Measurements from ENCODE around the gene WDR62. TPM values are rescaled to one million over a fixed set of nuclear protein-coding genes. Genes with fewer than 3 reads are reported as not detected.

WDR62 gene
- total RNA-seq, 1 donor from 2014 or later: 2.4 TPM

- Histone ChIP-seq H3K4me1 (ENCODE audit: insufficient read depth, low read length) (no peaks in the 10 kb centered on the region), H3K9ac (ENCODE audit: low read length) (no peak overlapping the region), H3K27me3 (ENCODE audit: insufficient read depth, low read length) (no peaks in the 10 kb centered on the region), H3K9me3 (ENCODE audit: insufficient read depth, low read depth, low read length) (no peaks in the 10 kb centered on the region), H3K36me3 (ENCODE audit: insufficient read depth, low read length) (peaks cover 2% of the 10 kb centered on the region), H3K79me2 (ENCODE audit: insufficient read depth, low read length) (no peaks in the 10 kb centered on the region), H3K4me3 (ENCODE audit: insufficient read depth, low read depth, low read length) (no peak overlapping the region), H3K4me2 (ENCODE audit: low read length) (no peak overlapping the region), H4K20me1 (ENCODE audit: insufficient read depth, low read length) (no peaks in the 10 kb centered on the region), H3K27ac (ENCODE audit: low read depth, low read length) (no peak overlapping the region), H2AFZ (ENCODE audit: low read depth, low read length) (no peak overlapping the region)
- FAIRE-seq (no peak), DNase-seq (ENCODE audit: low read depth) (no peak)
- no peak overlapping the region for H3K4me3 Mint-ChIP-seq (ENCODE audit: unreplicated experiment)
- no peak overlapping the region for H3K27ac Mint-ChIP-seq (ENCODE audit: unreplicated experiment)
- H3K27me3 Mint-ChIP-seq (ENCODE audit: low read depth, unreplicated experiment): peaks cover 8% of the 10 kb centered on the region
- H3K36me3 Mint-ChIP-seq (ENCODE audit: low read depth, unreplicated experiment): peaks cover 13% of the 10 kb centered on the region
- no peaks in the 10 kb centered on the region for H3K4me1 Mint-ChIP-seq (ENCODE audit: low read depth, unreplicated experiment)
- TF ChIP-seq CTCF (IDR thresholded peaks at IDR 0.05; ENCODE audit: insufficient read depth, low read depth, low read length): no peak
- TF ChIP-seq EZH2 (IDR thresholded peaks at IDR 0.05; ENCODE audit: insufficient read depth, low read length): no peak
- no peaks in the 10 kb centered on the region for H3K9me3 Mint-ChIP-seq (ENCODE audit: unreplicated experiment)
Observed at GRCh38 chr19:36084231-36085009, 29.7 kb downstream of the WDR62 start.

- H3K4me1 ChIP-seq (ENCODE audit: insufficient read depth, low read length): no peaks in the 10 kb centered on the region
- H3K4me3 ChIP-seq (ENCODE audit: insufficient read depth, low read depth, low read length): no peak overlapping the region
- H3K9me3 Mint-ChIP-seq (ENCODE audit: unreplicated experiment): no peaks in the 10 kb centered on the region
- no peaks in the 10 kb centered on the region for H3K9me3 ChIP-seq (ENCODE audit: insufficient read depth, low read depth, low read length)
- H3K27me3 Mint-ChIP-seq (ENCODE audit: low read depth, unreplicated experiment): peaks cover 8% of the 10 kb centered on the region
- no peaks in the 10 kb centered on the region for H3K79me2 ChIP-seq (ENCODE audit: insufficient read depth, low read length)
- FAIRE-seq (no peak), DNase-seq (ENCODE audit: low read depth) (no peak)
- no peaks in the 10 kb centered on the region for H3K27me3 ChIP-seq (ENCODE audit: insufficient read depth, low read length)
- H3K4me1 Mint-ChIP-seq (ENCODE audit: low read depth, unreplicated experiment): no peaks in the 10 kb centered on the region
- H2AFZ ChIP-seq (ENCODE audit: low read depth, low read length): no peak overlapping the region
- no peaks in the 10 kb centered on the region for H4K20me1 ChIP-seq (ENCODE audit: insufficient read depth, low read length)
- H3K9ac ChIP-seq (ENCODE audit: low read length): no peak overlapping the region
- peaks cover 13% of the 10 kb centered on the region for H3K36me3 Mint-ChIP-seq (ENCODE audit: low read depth, unreplicated experiment)
- no peak overlapping the region for H3K27ac ChIP-seq (ENCODE audit: low read depth, low read length)
- TF ChIP-seq CTCF (IDR thresholded peaks at IDR 0.05; ENCODE audit: insufficient read depth, low read depth, low read length) (no peak), EZH2 (IDR thresholded peaks at IDR 0.05; ENCODE audit: insufficient read depth, low read length) (no peak)
- H3K36me3 ChIP-seq (ENCODE audit: insufficient read depth, low read length): peaks cover 2% of the 10 kb centered on the region
- no peak overlapping the region for H3K4me3 Mint-ChIP-seq (ENCODE audit: unreplicated experiment)
- no peak overlapping the region for H3K4me2 ChIP-seq (ENCODE audit: low read length)
- H3K27ac Mint-ChIP-seq (ENCODE audit: unreplicated experiment): no peak overlapping the region
Observed at GRCh38 chr19:36086326-36086725, 31.6 kb downstream of the WDR62 start.

GRCh38 chr19:36089847-36090246 lies 35.1 kb downstream of the WDR62 start:
- Mint-ChIP-seq H3K27ac (ENCODE audit: unreplicated experiment) (no peak overlapping the region), H3K4me3 (ENCODE audit: unreplicated experiment) (no peak overlapping the region), H3K9me3 (ENCODE audit: unreplicated experiment) (no peaks in the 10 kb centered on the region), H3K36me3 (ENCODE audit: low read depth, unreplicated experiment) (peaks cover 6% of the 10 kb centered on the region), H3K4me1 (ENCODE audit: low read depth, unreplicated experiment) (no peaks in the 10 kb centered on the region), H3K27me3 (ENCODE audit: low read depth, unreplicated experiment) (peaks cover 3% of the 10 kb centered on the region)
- H3K27ac ChIP-seq (ENCODE audit: low read depth, low read length): no peak overlapping the region
- H3K27me3 ChIP-seq (ENCODE audit: insufficient read depth, low read length): no peaks in the 10 kb centered on the region
- FAIRE-seq (no peak), DNase-seq (ENCODE audit: low read depth) (no peak)
- no peaks in the 10 kb centered on the region for H4K20me1 ChIP-seq (ENCODE audit: insufficient read depth, low read length)
- H3K9ac ChIP-seq (ENCODE audit: low read length): no peak overlapping the region
- no peak overlapping the region for H3K4me2 ChIP-seq (ENCODE audit: low read length)
- no peaks in the 10 kb centered on the region for H3K79me2 ChIP-seq (ENCODE audit: insufficient read depth, low read length)
- no peak overlapping the region for H2AFZ ChIP-seq (ENCODE audit: low read depth, low read length)
- H3K4me1 ChIP-seq (ENCODE audit: insufficient read depth, low read length): no peaks in the 10 kb centered on the region
- no peaks in the 10 kb centered on the region for H3K9me3 ChIP-seq (ENCODE audit: insufficient read depth, low read depth, low read length)
- H3K36me3 ChIP-seq (ENCODE audit: insufficient read depth, low read length): peaks cover under 1% of the 10 kb centered on the region
- no peak overlapping the region for H3K4me3 ChIP-seq (ENCODE audit: insufficient read depth, low read depth, low read length)
- TF ChIP-seq EZH2 (IDR thresholded peaks at IDR 0.05; ENCODE audit: insufficient read depth, low read length): no peak
- TF ChIP-seq CTCF (IDR thresholded peaks at IDR 0.05; ENCODE audit: insufficient read depth, low read depth, low read length): no peak
